ENCODE results near the gene AURKAIP1.

DNA sequence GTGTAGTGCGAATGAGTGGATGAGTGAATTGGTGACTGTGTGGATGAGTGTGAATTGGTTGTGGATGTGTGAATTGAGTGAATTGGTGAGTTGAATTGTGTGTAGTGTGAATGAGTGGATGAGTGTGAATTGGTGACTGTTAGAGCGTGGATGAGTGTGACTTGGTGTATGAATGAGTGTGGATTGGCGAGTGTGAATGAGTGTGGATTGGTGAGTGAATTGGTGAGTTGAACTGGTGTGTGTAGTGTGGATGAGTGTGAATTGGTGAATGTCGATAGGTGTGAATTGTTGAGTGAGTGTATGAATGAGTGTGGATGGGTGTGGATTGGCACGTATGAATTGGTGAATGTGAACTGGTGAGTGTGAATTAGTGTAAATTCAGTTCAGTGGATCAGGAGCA, 7.7 kb downstream of the AURKAIP1 start:
- no peak for TF ChIP-seq EZH2 (IDR thresholded peaks at IDR 0.05; ENCODE audit: low read depth)
- TF ChIP-seq, protein P1, sequence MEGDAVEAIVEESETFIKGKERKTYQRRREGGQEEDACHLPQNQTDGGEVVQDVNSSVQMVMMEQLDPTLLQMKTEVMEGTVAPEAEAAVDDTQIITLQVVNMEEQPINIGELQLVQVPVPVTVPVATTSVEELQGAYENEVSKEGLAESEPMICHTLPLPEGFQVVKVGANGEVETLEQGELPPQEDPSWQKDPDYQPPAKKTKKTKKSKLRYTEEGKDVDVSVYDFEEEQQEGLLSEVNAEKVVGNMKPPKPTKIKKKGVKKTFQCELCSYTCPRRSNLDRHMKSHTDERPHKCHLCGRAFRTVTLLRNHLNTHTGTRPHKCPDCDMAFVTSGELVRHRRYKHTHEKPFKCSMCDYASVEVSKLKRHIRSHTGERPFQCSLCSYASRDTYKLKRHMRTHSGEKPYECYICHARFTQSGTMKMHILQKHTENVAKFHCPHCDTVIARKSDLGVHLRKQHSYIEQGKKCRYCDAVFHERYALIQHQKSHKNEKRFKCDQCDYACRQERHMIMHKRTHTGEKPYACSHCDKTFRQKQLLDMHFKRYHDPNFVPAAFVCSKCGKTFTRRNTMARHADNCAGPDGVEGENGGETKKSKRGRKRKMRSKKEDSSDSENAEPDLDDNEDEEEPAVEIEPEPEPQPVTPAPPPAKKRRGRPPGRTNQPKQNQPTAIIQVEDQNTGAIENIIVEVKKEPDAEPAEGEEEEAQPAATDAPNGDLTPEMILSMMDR (conservative IDR thresholded peaks at IDR 0.05): no peak

Data from PC-9 (cell line).